C1 segment of cervical spinal cord (tissue), 14 donors: Measurements from ENCODE around the gene TARBP1.
"Not testable (repeated sequence)": the region's sequence is repeated elsewhere in the genome, so short reads cannot be mapped to it uniquely, and the experiment has no call there.

Experiments
- DNase-seq, 14 donors: peaks; one replicate each; lab custom pipeline; 2025; lab: John Stamatoyannopoulos, UW

Gene TARBP1

DNA sequence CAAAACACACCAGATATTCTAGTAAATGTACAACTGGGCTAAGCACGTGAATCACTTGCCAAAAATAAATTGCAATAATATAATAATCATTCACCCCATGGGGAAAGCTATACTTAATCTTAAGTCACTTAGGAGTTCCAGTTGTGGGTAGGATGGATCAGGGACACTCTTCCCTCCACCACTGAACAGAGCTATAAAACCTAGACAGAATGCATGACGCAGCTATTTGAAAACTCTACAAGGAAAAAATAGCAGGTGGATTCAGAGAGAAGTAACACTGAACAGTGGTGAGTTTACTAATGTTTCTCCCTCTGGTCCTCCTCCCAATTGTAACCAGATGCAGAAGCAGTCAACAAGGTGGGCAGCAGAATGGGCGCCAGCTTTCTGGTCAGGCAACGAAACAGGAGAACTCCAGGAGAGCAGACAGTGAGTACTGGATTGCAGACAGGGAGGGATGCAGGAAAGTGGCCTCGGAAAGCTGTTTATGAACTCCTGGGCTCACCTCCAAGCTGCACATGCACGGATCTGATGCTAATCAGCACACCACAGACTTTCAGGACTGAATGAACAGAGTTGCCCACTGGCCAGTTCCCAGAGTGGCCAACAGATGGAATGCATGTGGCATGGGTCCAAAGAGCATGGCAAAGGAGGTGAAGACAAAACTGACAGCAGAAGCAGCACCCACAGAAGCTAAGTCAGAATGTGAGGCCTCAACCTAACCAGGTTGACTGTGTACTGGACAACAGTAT lies 41.4 kb downstream of the TARBP1 start:
- DNase-seq: peak in 1 of 14 donors; percentile 73

DNA sequence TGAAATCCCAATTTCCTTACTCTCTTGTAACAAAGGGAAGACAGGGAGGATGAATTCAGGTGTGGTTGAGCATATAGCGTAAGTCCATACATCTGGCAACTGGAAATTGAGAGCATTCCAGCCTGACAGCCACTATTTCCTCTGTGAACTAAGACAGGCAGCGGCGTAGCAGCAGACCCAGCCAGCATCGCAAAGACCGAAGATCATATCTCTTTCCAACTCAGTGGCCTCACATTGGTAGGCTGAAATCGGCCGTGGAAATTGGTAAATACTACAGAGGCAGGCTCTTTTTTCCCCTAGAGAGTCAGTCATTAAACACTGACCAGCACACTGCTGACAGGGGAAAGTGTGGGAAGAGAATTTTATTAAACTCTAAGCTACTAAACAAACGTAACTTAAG lies 43.4 kb downstream of the TARBP1 start:
- DNase-seq: no peak

DNA sequence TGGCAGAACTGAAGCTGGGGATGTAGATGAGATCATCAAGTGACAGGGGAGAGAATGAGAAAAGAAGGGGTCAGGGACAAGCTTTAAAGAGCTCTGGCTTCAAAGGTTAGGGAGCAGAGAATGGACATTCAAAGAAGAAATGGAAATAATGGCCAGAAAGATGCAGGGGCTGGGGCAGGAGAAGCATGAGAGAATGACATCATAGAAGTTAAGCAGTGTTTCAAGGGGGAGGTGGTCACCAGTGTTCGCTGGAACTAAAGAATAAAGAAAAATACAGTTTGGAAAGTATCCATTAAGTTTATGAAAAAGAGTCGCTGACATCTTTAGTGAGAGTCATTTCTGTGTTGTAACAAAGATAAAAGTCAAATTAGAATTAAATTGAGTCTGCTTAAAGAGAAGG lies 44.3 kb downstream of the TARBP1 start:
- DNase-seq: no peak

DNA sequence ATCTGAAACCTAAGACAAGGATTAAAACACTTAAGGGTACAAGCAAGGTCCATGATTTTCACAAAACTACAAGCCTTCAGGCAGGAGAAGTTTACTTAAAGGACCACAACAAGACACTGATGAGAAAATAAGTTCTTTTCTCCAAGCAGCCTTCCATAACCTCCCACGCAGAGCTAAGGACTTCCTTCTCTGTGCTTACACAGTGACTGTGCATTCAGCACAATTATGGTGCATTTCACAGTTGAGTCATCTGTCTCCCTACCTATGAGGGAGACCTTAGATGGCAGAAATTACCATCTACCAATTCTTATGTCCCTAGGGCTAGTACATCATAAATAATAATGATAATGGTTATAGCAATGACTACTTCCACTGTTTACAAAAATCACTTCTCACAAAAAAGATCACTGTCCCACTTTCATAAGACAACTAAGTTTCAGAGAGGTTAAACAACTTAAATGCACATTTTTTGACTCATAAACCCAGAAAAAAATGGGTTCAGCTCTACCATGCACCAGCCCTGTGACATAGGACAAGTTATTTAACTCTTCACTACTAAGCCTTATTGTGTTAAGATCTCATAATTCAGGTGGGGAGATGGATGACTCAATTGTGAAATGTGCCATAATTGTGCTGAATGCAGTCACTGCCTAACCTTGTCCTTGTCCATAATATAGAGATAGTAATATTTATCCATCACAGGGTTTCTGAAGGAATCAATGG lies 45.3 kb downstream of the TARBP1 start:
- no peak for DNase-seq

DNA sequence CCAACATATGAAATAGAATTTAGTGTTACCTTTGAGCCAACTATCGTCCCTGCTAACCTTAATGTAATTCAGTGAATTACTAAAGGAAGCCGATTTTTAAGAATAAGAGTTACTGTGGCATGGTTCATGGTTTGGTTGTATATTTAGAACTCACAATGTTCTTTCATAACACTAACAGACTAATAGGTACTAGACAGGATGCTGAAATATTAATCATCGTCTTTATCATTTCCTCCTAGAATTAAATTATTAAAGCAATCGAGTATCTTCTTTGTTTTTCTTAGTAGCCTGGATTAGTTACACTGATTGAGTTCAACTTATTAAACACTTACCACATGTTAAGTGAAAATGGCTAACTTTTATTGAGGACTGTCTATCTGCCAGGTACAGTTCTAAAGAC lies 47.7 kb downstream of the TARBP1 start:
- no peak for DNase-seq

DNA sequence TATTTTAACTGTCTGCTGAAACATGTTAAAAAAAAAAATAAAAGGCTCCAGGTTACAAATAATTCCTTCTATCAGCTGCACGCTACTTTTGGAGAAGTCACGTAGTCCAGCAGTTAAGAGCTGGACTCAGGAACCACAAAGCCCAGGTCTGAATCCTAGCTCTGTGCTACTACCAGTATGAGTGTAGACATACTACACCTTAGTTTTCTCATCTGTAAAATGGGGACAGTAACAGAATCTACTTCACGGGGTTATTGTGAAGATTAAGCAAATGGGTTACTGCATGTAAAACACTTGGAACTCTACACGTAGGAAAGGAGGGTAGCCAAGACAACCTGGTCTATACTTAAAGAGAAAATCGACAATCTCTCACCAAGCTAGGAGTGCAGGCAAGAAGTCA lies 48.3 kb downstream of the TARBP1 start:
- DNase-seq: no peak

DNA sequence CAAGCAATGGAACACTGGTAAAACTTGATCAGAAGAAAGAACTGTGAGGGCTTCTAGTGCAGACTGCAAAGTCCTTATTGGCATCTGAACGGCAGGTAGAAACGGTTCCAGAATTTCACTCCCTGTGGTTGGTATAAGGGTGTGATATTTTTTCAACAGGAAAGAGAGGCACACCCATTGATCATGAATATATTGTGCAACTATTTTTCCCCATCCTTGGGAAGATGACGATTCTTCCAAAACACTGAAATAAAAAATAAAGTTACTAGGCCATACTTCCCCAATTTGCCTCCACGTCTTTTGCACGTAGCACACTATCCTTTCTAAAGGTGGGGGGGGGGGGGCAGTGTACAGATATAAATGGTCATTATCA lies 49.6 kb downstream of the TARBP1 start:
- no peak for DNase-seq

DNA sequence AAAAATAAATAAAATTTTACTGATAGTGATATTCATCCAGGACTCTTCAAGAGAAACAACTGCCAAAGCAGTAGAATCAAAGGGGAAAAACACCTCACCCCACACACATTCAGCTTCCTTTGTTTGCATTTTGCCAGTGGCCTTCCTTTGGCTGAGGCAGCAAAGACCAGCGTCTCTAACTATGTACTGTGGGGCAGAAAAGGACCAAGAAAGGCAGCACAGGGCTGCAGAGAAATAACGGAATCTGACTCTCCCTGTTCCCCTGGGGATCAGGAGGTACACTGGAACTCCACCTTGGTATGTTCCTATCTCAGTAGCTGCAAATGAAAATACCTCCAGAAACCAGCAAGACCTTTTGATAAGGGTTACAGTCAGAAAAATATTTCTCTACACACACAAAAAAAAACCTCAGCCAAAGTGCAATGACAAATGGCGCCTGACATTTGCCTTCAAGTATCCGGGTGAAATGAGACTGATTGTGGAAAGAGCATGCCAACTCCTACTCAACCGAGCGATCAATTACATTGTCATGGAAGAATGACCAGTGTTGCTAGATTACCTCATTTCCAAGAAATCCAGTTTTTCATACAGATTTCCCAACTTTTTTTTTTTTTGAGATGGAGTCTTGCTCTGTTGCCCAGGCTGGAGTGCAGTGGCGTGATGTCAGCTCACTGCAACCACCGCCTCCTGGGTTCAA lies 50.9 kb downstream of the TARBP1 start:
- no peak for DNase-seq

DNA sequence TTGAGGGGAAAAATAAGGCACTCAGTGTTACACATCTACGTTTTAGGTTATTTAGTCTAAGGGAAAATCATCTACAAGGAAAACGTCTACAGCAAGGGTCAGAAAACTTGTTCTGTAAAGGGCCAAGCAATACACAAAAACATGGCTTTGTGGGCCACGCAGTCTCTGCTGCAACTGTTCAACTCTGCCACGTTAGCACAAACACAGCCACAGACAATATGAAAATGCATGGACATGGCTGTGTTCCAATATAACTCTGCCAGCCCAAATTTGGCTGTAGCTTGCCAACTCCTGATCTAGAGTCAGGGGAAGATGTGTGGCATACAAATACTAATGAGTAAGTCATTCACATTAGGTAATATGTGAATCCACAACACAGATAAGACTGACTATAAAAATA lies 65.0 kb downstream of the TARBP1 start:
- DNase-seq: no peak

DNA sequence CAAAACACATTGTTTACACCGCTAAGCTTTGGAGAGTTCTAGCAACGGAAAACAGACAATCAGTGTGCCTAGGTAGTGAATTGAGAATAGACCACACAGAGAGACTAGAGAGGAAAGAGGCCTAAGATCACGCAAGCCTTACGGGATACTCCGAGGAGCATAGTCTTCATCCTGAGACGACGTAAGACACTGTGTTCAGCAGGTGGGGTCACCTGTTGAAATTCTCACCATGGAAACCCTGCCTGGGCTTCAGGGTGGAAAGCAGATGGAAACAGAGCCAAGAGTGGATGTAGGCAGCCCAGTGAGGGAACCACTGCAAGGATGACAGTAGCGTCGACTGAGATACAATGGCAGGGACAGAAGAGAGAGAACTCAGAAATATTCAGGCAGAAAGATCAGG lies 65.5 kb downstream of the TARBP1 start:
- DNase-seq: no peak

DNA sequence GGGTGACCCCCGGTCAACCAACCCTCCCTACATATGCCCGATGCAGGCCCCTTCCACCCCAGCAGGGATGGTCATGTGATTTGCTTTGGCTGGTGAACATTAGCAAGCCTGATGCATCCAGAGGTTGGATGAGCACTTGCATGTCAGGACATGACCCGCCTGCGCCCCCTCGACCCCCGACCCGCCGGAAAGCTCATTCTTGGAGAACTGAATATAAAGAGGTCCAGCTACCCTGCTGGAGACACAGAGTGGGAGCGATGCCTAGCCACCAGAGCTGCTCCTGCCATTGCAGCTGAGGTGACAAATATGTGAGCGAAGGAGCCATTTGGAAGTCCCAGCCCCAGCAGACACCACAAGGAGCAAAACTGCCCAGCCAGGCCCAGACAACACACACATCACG lies 66.1 kb downstream of the TARBP1 start:
- no peak for DNase-seq

DNA sequence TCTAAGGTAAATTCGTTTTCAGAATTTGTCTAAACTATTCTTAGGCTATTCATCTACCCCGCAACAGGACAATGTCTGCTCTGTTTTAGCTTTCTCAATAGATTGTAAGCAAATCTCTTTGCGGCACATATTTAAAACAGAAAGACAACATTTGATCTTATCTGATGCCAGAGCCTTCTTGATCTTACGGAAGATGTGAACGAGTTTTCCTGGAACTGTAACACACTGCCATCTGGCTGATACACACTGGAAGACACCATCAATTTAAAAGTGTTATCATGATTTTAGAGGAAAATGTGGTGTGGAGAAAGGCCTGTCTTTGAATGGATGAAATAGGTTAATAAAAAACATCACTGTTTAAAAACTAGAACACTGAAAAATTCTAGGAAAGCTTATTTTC lies 69.7 kb downstream of the TARBP1 start:
- DNase-seq: no peak

DNA sequence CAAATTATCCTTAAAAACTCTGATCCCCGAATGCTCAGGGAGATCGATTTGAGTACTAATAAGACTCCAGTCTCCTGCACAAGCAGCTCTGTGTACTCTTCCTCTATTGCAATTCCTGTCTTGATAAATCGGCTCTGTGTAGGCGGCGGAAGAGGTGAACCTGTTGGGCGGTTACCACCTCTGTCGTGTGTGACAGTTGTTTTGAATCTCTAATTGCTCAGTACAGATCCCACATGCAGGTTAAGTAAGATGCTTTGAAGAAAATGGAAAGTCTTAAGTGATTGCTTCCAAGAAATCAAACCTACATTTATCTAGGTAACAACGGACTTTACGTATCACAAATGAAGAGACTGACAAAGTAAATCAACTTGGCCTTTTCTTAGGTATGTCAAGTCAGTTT lies 70.2 kb downstream of the TARBP1 start:
- DNase-seq: no peak

DNA sequence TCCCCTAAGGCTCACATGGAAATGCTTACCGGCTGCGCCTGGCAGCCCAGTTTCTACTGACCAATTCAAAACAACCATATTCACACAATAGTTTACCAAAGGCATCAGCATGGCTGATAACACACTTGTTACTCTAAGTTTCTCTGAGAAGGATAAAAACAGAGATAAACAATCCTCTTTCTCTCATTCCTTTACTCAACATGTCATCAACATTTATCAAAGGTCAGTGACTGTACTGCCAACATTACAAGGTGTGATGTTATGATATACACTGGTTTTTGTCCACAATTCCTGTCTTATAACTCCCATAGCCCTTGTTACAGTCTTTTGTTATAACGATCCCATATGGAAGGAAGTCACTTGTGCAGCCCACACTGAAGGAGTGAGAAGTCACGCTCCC lies 72.1 kb downstream of the TARBP1 start:
- no peak for DNase-seq

DNA sequence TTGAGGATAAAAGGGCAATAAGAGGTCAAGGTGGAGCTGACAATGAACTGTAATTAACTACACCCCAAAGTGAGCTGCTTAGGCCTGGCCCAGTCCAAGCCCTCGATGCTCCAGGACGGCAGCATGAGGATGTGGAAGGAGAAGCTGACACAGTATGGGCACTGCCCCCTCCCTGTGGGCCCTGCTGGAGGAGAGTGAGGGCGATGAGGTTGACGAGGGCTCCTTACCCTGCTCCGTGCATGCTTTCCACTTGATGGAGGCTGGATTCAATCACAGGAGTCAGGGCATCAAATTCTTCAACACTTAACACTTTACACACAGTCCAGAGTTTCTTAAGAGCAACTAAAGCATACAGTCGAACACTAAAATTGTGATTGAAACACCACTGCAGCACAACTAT lies 73.3 kb downstream of the TARBP1 start:
- DNase-seq: no peak

DNA sequence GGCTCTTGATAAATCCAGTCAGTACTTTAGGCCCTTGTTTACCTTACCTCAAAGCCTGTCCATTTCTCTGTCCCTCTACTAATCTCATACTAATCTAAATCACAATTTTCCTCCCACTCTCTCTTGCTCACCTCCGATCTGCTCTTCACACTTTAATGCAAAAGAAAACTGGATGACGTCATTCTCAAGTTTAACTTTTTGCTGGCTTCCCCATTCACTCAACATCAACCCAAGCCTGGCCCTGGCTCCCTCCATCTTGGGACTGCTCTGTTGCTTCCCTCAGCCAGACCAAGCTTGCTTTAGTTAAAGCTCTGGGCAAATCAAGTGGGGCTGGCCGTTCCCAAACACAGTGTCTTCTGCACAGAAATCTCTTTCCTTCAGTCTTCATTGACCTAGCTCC lies 76.0 kb downstream of the TARBP1 start:
- DNase-seq: no peak

DNA sequence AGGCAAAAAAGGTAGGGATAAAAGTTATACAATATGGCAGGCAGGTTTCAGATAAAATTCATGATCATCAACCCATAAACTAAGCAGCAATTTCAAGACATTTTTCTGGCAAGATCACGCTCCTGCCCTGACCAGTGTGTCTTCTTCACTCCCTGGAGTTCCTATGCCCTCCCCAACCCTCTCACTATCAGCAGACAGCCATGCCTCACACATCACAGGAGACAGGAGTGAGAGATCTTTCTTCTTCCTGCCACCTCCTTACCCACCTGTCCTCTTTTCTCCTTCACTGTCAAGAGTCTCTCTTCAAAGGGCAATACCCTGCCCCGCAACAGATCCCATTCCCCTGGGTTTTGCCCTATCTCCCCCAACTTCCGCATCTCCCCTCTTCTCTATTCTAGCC lies 77.3 kb downstream of the TARBP1 start:
- DNase-seq: no peak

DNA sequence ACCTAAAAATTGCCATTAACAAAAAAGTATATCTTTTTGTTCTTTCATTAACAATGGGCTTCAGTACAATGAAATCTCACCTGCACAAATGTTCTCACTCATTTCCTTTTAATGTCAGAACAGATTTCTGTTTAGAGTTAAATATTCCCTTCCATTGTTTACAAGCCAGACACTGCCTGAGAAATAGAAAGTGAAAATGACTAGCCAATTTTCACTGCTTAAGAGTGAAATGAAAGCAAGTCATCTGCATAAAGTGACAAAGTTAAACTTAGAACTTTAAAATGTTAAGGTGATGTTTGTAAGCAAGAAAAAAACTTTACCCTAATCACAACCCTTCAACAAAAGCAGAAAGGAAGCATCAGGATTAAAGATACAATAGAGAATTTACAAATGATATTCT lies 78.2 kb downstream of the TARBP1 start:
- no peak for DNase-seq

DNA sequence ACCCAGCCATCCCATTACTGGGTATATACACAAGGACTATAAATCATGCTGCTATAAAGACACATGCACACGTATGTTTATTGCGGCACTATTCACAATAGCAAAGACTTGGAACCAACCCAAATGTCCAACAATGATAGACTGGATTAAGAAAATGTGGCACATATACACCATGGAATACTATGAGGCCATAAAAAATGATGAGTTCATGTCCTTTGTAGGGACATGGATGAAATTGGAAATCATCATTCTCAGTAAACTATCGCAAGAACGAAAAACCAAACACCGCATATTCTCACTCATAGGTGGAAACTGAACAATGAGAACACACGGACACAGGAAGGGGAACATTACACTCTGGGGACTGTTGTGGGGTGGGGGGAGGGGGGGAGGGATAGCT lies 79.5 kb downstream of the TARBP1 start:
- not testable (repeated sequence) for DNase-seq

DNA sequence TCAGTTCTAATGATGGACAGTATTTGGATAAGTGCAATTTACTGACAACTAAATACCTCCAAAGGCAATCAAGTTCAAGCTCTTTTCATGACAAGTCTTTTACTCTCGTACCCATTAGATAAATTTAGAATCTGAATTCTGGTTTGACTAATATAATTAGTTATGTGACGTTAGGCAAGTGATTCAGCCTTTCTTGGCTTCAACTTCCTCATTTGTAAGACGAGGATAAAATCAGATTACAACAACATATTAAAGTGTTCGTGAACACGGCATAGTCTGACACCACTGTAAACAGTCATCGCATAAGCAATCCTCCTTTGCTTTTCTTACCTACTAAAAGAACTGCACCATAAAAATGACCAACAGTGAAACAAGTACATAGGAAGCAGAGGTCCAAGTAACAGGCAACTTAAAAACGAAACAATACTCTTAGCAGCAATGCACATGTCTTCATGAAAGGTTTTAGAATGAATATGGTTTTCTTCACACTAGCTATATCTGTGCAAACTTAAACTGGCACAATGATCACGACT lies 80.1 kb downstream of the TARBP1 start:
- DNase-seq: no peak

DNA sequence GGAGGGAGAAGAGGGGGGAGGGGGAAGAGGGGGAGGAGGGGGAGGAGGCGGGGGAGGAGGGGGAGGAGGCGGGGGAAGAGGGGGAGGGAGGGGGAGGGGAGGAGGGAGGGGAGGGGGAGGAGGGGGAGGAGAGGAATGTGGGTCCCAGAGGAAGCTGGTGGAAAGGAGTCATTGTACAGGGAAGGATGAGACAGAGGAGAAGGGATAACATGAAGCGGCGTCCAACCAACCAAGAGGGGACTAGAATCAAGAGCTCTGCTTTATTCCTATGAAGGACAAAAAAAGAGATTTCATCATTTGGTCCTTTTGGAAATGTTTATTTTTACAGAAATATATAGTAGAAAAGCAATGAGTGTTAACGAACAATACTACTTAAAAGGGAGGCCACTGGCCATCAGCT lies 81.2 kb downstream of the TARBP1 start:
- no peak for DNase-seq

DNA sequence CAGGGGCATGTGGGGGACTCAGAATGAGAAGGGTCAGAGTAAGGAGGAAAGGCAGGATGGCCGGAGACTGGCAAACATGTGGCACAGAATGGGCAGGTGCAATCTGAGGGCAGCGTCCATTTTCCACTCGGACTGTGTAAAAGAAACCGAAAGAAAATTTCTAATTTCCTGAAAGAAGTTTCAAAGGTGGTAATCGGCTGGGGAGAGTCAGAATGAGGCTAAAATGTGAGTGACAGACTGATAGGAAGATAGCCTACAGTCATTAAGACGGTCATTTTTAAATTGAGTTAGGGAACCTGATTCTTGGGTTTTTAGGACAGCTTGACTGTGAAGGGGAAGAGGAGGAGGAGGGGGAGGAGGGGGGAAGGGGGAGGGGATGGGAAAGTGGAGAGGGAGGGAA lies 82.1 kb downstream of the TARBP1 start:
- DNase-seq: no peak

DNA sequence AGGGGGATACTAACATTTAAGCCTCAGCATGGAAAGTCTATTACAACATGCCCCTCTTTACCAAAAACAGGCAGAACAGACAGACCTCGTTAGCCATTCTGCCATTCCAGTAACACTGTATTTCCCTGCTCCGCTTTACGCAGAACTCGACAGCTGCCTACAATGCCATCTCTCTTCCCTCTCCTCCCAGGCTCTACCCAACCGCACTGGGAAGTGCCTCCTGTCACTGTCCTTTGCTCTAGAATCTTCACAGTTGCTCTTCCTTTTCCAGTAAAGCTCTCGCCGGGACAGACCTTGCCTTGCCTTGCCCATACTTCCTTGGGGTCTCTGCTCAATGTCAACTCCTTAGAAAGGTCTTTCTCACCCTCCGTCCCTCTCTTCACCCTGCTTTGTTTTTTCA lies 82.9 kb downstream of the TARBP1 start:
- DNase-seq: no peak
